ENCODE data around the gene ACTR5.
"Not testable (repeated sequence)": the region's sequence is repeated elsewhere in the genome, so short reads cannot be mapped to it uniquely, and the experiment has no call there.

ACTR5 gene

DNA sequence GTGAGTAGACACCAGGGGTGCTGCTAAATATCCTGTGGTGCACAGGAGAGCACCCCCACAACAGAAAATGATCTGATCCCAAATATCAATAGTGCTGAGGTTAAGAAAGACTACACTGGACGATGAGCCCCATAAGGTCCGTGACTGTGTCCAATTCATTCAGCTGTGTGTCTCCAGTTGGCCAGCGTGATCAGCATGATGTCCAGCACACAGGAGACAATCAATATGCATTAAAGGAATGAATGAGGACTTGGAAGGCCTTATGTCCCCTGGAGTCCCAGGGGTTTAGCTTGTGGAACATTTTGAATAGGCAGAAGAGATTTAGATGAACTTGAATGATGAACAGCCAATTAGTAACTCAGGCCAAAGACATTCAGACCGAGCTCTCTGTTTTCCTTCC, 63.5 kb downstream of the ACTR5 start:
- H3K79me2 ChIP-seq (ENCODE audit: insufficient read depth, low read length): no peaks in the 10 kb centered on the region

DNA sequence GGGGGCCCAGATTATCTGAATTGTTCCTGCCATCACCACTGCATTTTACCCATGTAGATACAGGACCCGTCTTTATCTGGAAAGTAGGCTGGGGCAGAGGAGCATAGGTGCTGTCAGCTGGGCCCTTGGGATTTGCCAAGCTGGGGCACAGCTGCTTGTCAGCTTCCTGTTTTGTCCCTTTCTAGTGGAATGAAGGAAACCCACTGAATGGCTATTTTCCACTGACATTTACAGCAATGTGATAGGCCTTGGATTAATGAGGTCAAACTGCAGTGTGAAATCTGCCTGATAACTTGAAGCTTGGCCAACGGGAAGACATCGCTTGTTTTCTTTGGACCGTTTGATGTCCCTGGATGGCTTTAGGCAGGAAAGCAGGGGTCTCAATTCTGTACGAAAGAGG, 63.9 kb downstream of the ACTR5 start:
- Histone ChIP-seq H3K9me3 (ENCODE audit: insufficient read depth, low read length, severe bottlenecking) (no peaks in the 10 kb centered on the region), H3K79me2 (ENCODE audit: insufficient read depth, low read length) (no peaks in the 10 kb centered on the region), H3K9ac (ENCODE audit: low read depth, low read length) (no peak overlapping the region), H3K27ac (ENCODE audit: low read length) (no peak overlapping the region), H3K27me3 (ENCODE audit: insufficient read depth, low read length, poor library complexity) (no peaks in the 10 kb centered on the region), H2AFZ (ENCODE audit: low read depth, low read length) (no peak overlapping the region), H3K36me3 (ENCODE audit: insufficient read depth, low read length) (no peaks in the 10 kb centered on the region), H3K4me2 (ENCODE audit: insufficient read depth, low read length) (no peak overlapping the region), H3K4me3 (ENCODE audit: low read depth in 1 of 2, low read length in 2 of 2) (no peak overlapping the region), H3K4me1 (ENCODE audit: insufficient read depth, low read length) (peaks cover 13% of the 10 kb centered on the region), H4K20me1 (ENCODE audit: insufficient read depth, low read length) (no peaks in the 10 kb centered on the region)
- DNase-seq: no peak
- no peak for TF ChIP-seq EZH2 (IDR thresholded peaks at IDR 0.05; ENCODE audit: borderline replicate concordance, low read depth, low read length, severe bottlenecking)
- TF ChIP-seq, protein P1, sequence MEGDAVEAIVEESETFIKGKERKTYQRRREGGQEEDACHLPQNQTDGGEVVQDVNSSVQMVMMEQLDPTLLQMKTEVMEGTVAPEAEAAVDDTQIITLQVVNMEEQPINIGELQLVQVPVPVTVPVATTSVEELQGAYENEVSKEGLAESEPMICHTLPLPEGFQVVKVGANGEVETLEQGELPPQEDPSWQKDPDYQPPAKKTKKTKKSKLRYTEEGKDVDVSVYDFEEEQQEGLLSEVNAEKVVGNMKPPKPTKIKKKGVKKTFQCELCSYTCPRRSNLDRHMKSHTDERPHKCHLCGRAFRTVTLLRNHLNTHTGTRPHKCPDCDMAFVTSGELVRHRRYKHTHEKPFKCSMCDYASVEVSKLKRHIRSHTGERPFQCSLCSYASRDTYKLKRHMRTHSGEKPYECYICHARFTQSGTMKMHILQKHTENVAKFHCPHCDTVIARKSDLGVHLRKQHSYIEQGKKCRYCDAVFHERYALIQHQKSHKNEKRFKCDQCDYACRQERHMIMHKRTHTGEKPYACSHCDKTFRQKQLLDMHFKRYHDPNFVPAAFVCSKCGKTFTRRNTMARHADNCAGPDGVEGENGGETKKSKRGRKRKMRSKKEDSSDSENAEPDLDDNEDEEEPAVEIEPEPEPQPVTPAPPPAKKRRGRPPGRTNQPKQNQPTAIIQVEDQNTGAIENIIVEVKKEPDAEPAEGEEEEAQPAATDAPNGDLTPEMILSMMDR (IDR thresholded peaks at IDR 0.05; ENCODE audit: borderline replicate concordance, extremely low read depth, low read length, poor library complexity, severe bottlenecking): no peak
- ATAC-seq (ENCODE audit: insufficient read depth, low read depth): no peak

More for the DNA sequence above, 63.5 kb downstream of the ACTR5 start:
- TF ChIP-seq, protein P1 (IDR thresholded peaks at IDR 0.05; ENCODE audit: borderline replicate concordance, extremely low read depth, low read length, poor library complexity, severe bottlenecking): no peak
- TF ChIP-seq EZH2 (IDR thresholded peaks at IDR 0.05; ENCODE audit: borderline replicate concordance, low read depth, low read length, severe bottlenecking): no peak
- H4K20me1 ChIP-seq (ENCODE audit: insufficient read depth, low read length): no peaks in the 10 kb centered on the region
- no peak for ATAC-seq (ENCODE audit: insufficient read depth, low read depth)
- DNase-seq: no peak
- no peaks in the 10 kb centered on the region for H3K9me3 ChIP-seq (ENCODE audit: insufficient read depth, low read length, severe bottlenecking)
- H3K4me3 ChIP-seq (ENCODE audit: low read depth in 1 of 2, low read length in 2 of 2): no peak overlapping the region
- H3K4me1 ChIP-seq (ENCODE audit: insufficient read depth, low read length): peaks cover 17% of the 10 kb centered on the region
- H3K9ac ChIP-seq (ENCODE audit: low read depth, low read length): no peak overlapping the region
- H3K27me3 ChIP-seq (ENCODE audit: insufficient read depth, low read length, poor library complexity): no peaks in the 10 kb centered on the region
- no peaks in the 10 kb centered on the region for H3K36me3 ChIP-seq (ENCODE audit: insufficient read depth, low read length)
- H3K4me2 ChIP-seq (ENCODE audit: insufficient read depth, low read length): no peak overlapping the region
- no peak overlapping the region for H3K27ac ChIP-seq (ENCODE audit: low read length)
- no peak overlapping the region for H2AFZ ChIP-seq (ENCODE audit: low read depth, low read length)

DNA sequence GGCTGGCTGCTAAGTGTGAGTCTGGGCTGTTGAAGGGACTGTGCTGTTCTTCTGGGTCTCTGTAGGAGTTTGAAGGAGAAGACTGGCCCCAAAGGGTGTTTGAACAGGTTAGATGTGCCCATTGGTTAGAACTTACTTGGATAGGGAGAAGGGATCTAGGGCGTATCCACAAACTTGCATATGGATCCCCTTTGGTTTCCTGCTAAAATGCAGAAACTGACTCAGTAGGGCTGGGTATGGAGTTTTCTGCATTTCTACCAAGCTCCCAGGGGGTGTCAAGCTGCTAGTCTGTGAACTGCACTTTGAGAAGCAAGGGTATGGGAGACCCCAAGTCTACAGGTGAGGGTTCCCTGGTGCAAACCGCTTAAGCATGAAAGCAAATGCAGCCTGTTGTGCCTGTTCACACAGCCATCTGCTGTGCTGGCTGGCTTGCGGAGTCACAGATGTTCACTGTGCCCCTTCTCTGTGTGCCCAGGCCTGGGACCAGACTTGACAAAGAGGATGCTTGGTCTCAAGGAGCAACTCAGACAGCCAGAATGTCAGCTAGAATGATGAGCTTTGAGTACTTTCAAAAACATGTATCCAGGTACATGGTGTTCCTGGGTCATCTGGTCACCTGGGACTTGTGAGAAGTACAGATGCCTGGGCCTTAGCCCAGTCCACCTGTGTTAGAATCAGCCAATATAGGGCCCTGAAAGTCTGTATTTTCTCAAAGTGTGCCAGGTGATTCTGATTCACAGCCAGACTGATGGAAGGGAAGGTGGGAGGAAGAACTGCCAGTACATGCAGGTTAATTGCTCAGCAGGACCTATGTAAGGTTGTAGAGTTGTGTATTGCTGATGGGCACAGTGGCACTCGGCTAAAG, 64.7 kb downstream of the ACTR5 start:
- no peak for ATAC-seq (ENCODE audit: insufficient read depth, low read depth)

DNA sequence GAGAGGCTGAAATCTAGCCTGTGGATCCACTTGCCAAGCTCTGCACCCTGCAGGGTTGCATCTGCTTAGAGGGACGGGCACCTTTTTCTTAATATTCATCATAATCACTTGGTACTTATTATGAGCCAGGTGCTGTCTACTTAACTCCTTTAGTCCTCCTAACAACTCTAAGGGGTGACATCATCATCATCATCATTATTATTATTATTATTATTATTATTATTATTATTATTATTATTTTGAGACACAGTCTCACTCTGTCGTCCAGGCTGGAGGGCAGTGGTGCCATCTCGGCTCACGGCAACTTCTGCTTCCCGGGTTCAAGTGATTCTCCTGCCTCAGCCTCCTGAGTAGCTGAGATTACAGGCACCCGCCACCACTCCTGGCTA, 65.3 kb downstream of the ACTR5 start:
- H3K9ac ChIP-seq (ENCODE audit: low read depth, low read length); H4K20me1 ChIP-seq (ENCODE audit: insufficient read depth, low read length); H3K27ac ChIP-seq (ENCODE audit: low read length); H3K9me3 ChIP-seq (ENCODE audit: insufficient read depth, low read length, severe bottlenecking); H3K79me2 ChIP-seq (ENCODE audit: insufficient read depth, low read length); H3K27me3 ChIP-seq (ENCODE audit: insufficient read depth, low read length, poor library complexity); DNase-seq; H2AFZ ChIP-seq (ENCODE audit: low read depth, low read length); ATAC-seq (ENCODE audit: insufficient read depth, low read depth); H3K4me3 ChIP-seq (ENCODE audit: low read depth in 1 of 2, low read length in 2 of 2); H3K36me3 ChIP-seq (ENCODE audit: insufficient read depth, low read length); H3K4me2 ChIP-seq (ENCODE audit: insufficient read depth, low read length): not testable (repeated sequence)
- H3K4me1 ChIP-seq (ENCODE audit: insufficient read depth, low read length): peaks cover 11% of the 10 kb centered on the region; the same call in 1 of the 2 replicates

More for the DNA sequence above, 64.7 kb downstream of the ACTR5 start:
- no peaks in the 10 kb centered on the region for H4K20me1 ChIP-seq (ENCODE audit: insufficient read depth, low read length)
- no peak overlapping the region for H3K9ac ChIP-seq (ENCODE audit: low read depth, low read length)
- no peak overlapping the region for H2AFZ ChIP-seq (ENCODE audit: low read depth, low read length)
- no peak for DNase-seq
- no peaks in the 10 kb centered on the region for H3K27me3 ChIP-seq (ENCODE audit: insufficient read depth, low read length, poor library complexity)
- H3K9me3 ChIP-seq (ENCODE audit: insufficient read depth, low read length, severe bottlenecking): no peaks in the 10 kb centered on the region
- no peaks in the 10 kb centered on the region for H3K36me3 ChIP-seq (ENCODE audit: insufficient read depth, low read length)
- no peak overlapping the region for H3K27ac ChIP-seq (ENCODE audit: low read length)
- H3K4me2 ChIP-seq (ENCODE audit: insufficient read depth, low read length): no peak overlapping the region
- H3K4me1 ChIP-seq (ENCODE audit: insufficient read depth, low read length): peaks cover 13% of the 10 kb centered on the region
- no peak for TF ChIP-seq EZH2 (IDR thresholded peaks at IDR 0.05; ENCODE audit: borderline replicate concordance, low read depth, low read length, severe bottlenecking)
- TF ChIP-seq, protein P1 (IDR thresholded peaks at IDR 0.05; ENCODE audit: borderline replicate concordance, extremely low read depth, low read length, poor library complexity, severe bottlenecking): no peak
- H3K4me3 ChIP-seq (ENCODE audit: low read depth in 1 of 2, low read length in 2 of 2): no peak overlapping the region
- H3K79me2 ChIP-seq (ENCODE audit: insufficient read depth, low read length): no peaks in the 10 kb centered on the region
